Activated naive CD8-positive, alpha-beta T cell treated with anti-CD3 and anti-CD28 coated beads for 36 hours (primary cell): ENCODE data around the gene YTHDF1. TPM values are rescaled to one million over a fixed set of nuclear protein-coding genes. Genes with fewer than 3 reads are reported as not detected.

Source experiments
- DNase-seq: peaks from one replicate; pipeline ENCODE4 v3.0.0; 2021
- H3K27ac Mint-ChIP-seq: one replicate; pipeline ENCODE4 v1.8.0; 2022; ENCODE audit warnings: mild to moderate bottlenecking, moderate library complexity, mixed read lengths
- H3K27me3 Mint-ChIP-seq: one replicate; pipeline ENCODE4 v1.8.0; 2022; ENCODE audit warnings: mild to moderate bottlenecking, mixed read lengths
- H3K36me3 Mint-ChIP-seq: one replicate; pipeline ENCODE4 v1.8.0; 2021; ENCODE audit warnings: mild to moderate bottlenecking, mixed read lengths
- H3K4me1 Mint-ChIP-seq: one replicate; pipeline ENCODE4 v1.8.0; 2021; ENCODE audit warnings: mixed read lengths
- H3K4me3 Mint-ChIP-seq: one replicate; pipeline ENCODE4 v1.8.0; 2022; ENCODE audit warnings: mild to moderate bottlenecking, moderate library complexity, mixed read lengths
- H3K9me3 Mint-ChIP-seq: one replicate; pipeline ENCODE4 v1.8.0; 2022; ENCODE audit warnings: mixed read lengths
- total RNA-seq, 2 experiments: library from RNA; stranded (reverse); gene quantifications; one replicate each; pipeline ENCODE4 v1.2.3, GENCODE V29; 2021

The YTHDF1 gene
- total RNA-seq: 10 to 100 TPM; 47.4 to 48.3 TPM

GRCh38 chr20:63216041-63216848 is at the start of gene YTHDF1:
Gene YTHDF1 (minus strand): TSS chr20:63216131. CDS start chr20:63215892, 239 bp downstream.
- DNase-seq: peak; percentile 99
- H3K27me3 Mint-ChIP-seq: no peaks in the 10 kb centered on the region
- H3K4me1 Mint-ChIP-seq: peaks cover 31% of the 10 kb centered on the region
- H3K36me3 Mint-ChIP-seq: peaks cover 30% of the 10 kb centered on the region
- H3K9me3 Mint-ChIP-seq: no peaks in the 10 kb centered on the region
- peak within 1 kb of the TSS; percentile 99 for H3K4me3 Mint-ChIP-seq
- peak within 1 kb of the TSS; percentile 91 for H3K27ac Mint-ChIP-seq

- Mint-ChIP-seq H3K27me3 (peaks cover 36% of the 10 kb centered on the region), H3K4me3 (no peak overlapping the region), H3K36me3 (no peaks in the 10 kb centered on the region), H3K9me3 (no peaks in the 10 kb centered on the region), H3K27ac (no peak overlapping the region), H3K4me1 (peaks cover 2% of the 10 kb centered on the region)
- no peak for DNase-seq
Measured at GRCh38 chr20:63264519-63264918, 48.6 kb upstream of the YTHDF1 start.

- Mint-ChIP-seq H3K4me3 (no peak overlapping the region), H3K27ac (no peak overlapping the region), H3K9me3 (no peaks in the 10 kb centered on the region), H3K4me1 (peaks cover 2% of the 10 kb centered on the region), H3K27me3 (peaks cover 36% of the 10 kb centered on the region), H3K36me3 (no peaks in the 10 kb centered on the region)
- DNase-seq: no peak
Measured at GRCh38 chr20:63264000-63264399, 48.1 kb upstream of the YTHDF1 start.

- Mint-ChIP-seq H3K27ac (no peak overlapping the region), H3K4me3 (no peak overlapping the region), H3K27me3 (peaks cover 36% of the 10 kb centered on the region), H3K36me3 (no peaks in the 10 kb centered on the region), H3K4me1 (peaks cover 2% of the 10 kb centered on the region), H3K9me3 (no peaks in the 10 kb centered on the region)
- no peak for DNase-seq
Measured at GRCh38 chr20:63262836-63263235, 46.9 kb upstream of the YTHDF1 start.

GRCh38 chr20:63261795-63262528 is 46.0 kb upstream of the YTHDF1 start:
- no peaks in the 10 kb centered on the region for H3K9me3 Mint-ChIP-seq
- no peak for DNase-seq
- H3K27me3 Mint-ChIP-seq: peaks cover 39% of the 10 kb centered on the region
- peaks cover 2% of the 10 kb centered on the region for H3K4me1 Mint-ChIP-seq
- no peaks in the 10 kb centered on the region for H3K36me3 Mint-ChIP-seq
- no peak overlapping the region for H3K27ac Mint-ChIP-seq
- H3K4me3 Mint-ChIP-seq: peak overlapping the region; percentile 32

- H3K27ac Mint-ChIP-seq: no peak overlapping the region
- H3K4me1 Mint-ChIP-seq: peaks cover 2% of the 10 kb centered on the region
- H3K9me3 Mint-ChIP-seq: no peaks in the 10 kb centered on the region
- peaks cover 45% of the 10 kb centered on the region for H3K27me3 Mint-ChIP-seq
- no peak for DNase-seq
- H3K4me3 Mint-ChIP-seq: no peak overlapping the region
- H3K36me3 Mint-ChIP-seq: no peaks in the 10 kb centered on the region
Measured at GRCh38 chr20:63261060-63261794, 45.3 kb upstream of the YTHDF1 start.

- H3K36me3 Mint-ChIP-seq: no peaks in the 10 kb centered on the region
- no peaks in the 10 kb centered on the region for H3K9me3 Mint-ChIP-seq
- peaks cover 2% of the 10 kb centered on the region for H3K4me1 Mint-ChIP-seq
- DNase-seq: no peak
- H3K4me3 Mint-ChIP-seq: no peak overlapping the region
- H3K27me3 Mint-ChIP-seq: peaks cover 51% of the 10 kb centered on the region
- no peak overlapping the region for H3K27ac Mint-ChIP-seq
Measured at GRCh38 chr20:63260521-63260920, 44.6 kb upstream of the YTHDF1 start.

GRCh38 chr20:63259734-63260460 is 44.0 kb upstream of the YTHDF1 start:
- no peaks in the 10 kb centered on the region for H3K9me3 Mint-ChIP-seq
- H3K4me1 Mint-ChIP-seq: peaks cover 2% of the 10 kb centered on the region
- no peak overlapping the region for H3K27ac Mint-ChIP-seq
- no peak overlapping the region for H3K4me3 Mint-ChIP-seq
- peaks cover 55% of the 10 kb centered on the region for H3K27me3 Mint-ChIP-seq
- no peak for DNase-seq
- H3K36me3 Mint-ChIP-seq: no peaks in the 10 kb centered on the region

GRCh38 chr20:63258781-63259180 is 42.9 kb upstream of the YTHDF1 start:
- peaks cover 50% of the 10 kb centered on the region for H3K27me3 Mint-ChIP-seq
- no peaks in the 10 kb centered on the region for H3K9me3 Mint-ChIP-seq
- H3K27ac Mint-ChIP-seq: no peak overlapping the region
- peaks cover 2% of the 10 kb centered on the region for H3K4me1 Mint-ChIP-seq
- H3K4me3 Mint-ChIP-seq: no peak overlapping the region
- no peaks in the 10 kb centered on the region for H3K36me3 Mint-ChIP-seq
- no peak for DNase-seq

- Mint-ChIP-seq H3K27me3 (peaks cover 49% of the 10 kb centered on the region), H3K36me3 (no peaks in the 10 kb centered on the region), H3K4me3 (no peak overlapping the region), H3K27ac (no peak overlapping the region), H3K4me1 (peaks cover 2% of the 10 kb centered on the region), H3K9me3 (no peaks in the 10 kb centered on the region)
- no peak for DNase-seq
Measured at GRCh38 chr20:63257629-63258028, 41.7 kb upstream of the YTHDF1 start.

GRCh38 chr20:63256954-63257353 is 41.0 kb upstream of the YTHDF1 start:
- no peaks in the 10 kb centered on the region for H3K36me3 Mint-ChIP-seq
- no peak for DNase-seq
- H3K4me1 Mint-ChIP-seq: no peaks in the 10 kb centered on the region
- peaks cover 51% of the 10 kb centered on the region for H3K27me3 Mint-ChIP-seq
- H3K27ac Mint-ChIP-seq: no peak overlapping the region
- no peaks in the 10 kb centered on the region for H3K9me3 Mint-ChIP-seq
- H3K4me3 Mint-ChIP-seq: no peak overlapping the region

GRCh38 chr20:63255931-63256704 is 40.2 kb upstream of the YTHDF1 start:
- H3K4me1 Mint-ChIP-seq: no peaks in the 10 kb centered on the region
- peaks cover 51% of the 10 kb centered on the region for H3K27me3 Mint-ChIP-seq
- H3K4me3 Mint-ChIP-seq: no peak overlapping the region
- no peak overlapping the region for H3K27ac Mint-ChIP-seq
- H3K36me3 Mint-ChIP-seq: no peaks in the 10 kb centered on the region
- DNase-seq: no peak
- H3K9me3 Mint-ChIP-seq: no peaks in the 10 kb centered on the region

- peaks cover 58% of the 10 kb centered on the region for H3K27me3 Mint-ChIP-seq
- DNase-seq: no peak
- no peaks in the 10 kb centered on the region for H3K36me3 Mint-ChIP-seq
- H3K4me3 Mint-ChIP-seq: no peak overlapping the region
- H3K4me1 Mint-ChIP-seq: no peaks in the 10 kb centered on the region
- no peak overlapping the region for H3K27ac Mint-ChIP-seq
- no peaks in the 10 kb centered on the region for H3K9me3 Mint-ChIP-seq
Measured at GRCh38 chr20:63254606-63255384, 38.9 kb upstream of the YTHDF1 start.
